Testis (tissue), 3 donors: ENCODE results near the gene PPT2. TPM values are rescaled to one million over a fixed set of nuclear protein-coding genes. Genes with fewer than 3 reads are reported as not detected.
A peak's percentile ranks its signal among the peaks of the same experiment; 100 is the strongest.

Experiments
- DNase-seq: peaks from one replicate; pipeline ENCODE4 v3.0.0-alpha.2; 2019
- H3K27ac ChIP-seq, 2 donors: fragments of 200-600 bp; sonication (generic); one replicate each; pipeline ENCODE4 v1.5.1; 2019
- H3K27me3 ChIP-seq: fragments of 200-600 bp; sonication (generic); one replicate; pipeline ENCODE4 v1.5.1; 2019
- H3K36me3 ChIP-seq: fragments of 200-600 bp; sonication (generic); one replicate; pipeline ENCODE4 v1.5.1; 2017; ENCODE audit warnings: low read depth; ENCODE audit errors: missing control alignments
- H3K4me1 ChIP-seq: fragments of 200-600 bp; sonication (generic); one replicate; pipeline ENCODE4 v1.5.1; 2019
- H3K4me3 ChIP-seq, 2 donors: fragments of 200-600 bp; sonication (generic); one replicate each; pipeline ENCODE4 v1.5.1; 2017 to 2019
- H3K9me3 ChIP-seq: fragments of 200-600 bp; sonication (generic); one replicate; pipeline ENCODE4 v1.5.1; 2017
- CTCF ChIP-seq, 3 experiments: fragments of 450-650 bp in 2 of 3; fragments of 200-600 bp in 1 of 3; sonication (generic) in 1 of 3; IDR thresholded peaks; one replicate each; pipeline ENCODE4 v1.5.1; 2016 to 2019; ENCODE audit warnings: antibody characterized with exemption in 3 of 3, mild to moderate bottlenecking in 2 of 3, moderate library complexity in 1 of 3
- POLR2A ChIP-seq: fragments of 450-650 bp; IDR thresholded peaks from one replicate; pipeline ENCODE4 v1.6.1; 2017; ENCODE audit warnings: antibody characterized with exemption, mild to moderate bottlenecking, moderate library complexity
- WGBS, 2 donors: methylation state at CpG; one replicate each; pipeline ENCODE4 v1.1.5; 2018; 5-methylcytosine and 5-hydroxymethylcytosine counted together
- intact Hi-C: fragments of 100-400 bp; cut with DNase I; formaldehyde crosslinking; loops from one replicate; pipeline ENCODE4 v1.15.1; 2023; ENCODE audit warnings: low total_unique reads
- polyA plus RNA-seq: library from polyadenylated mRNA; stranded (reverse); fragments of 350-450 nt; fragmentation: Illumina TruSeq; extraction: RNeasy Lipid Tissue Mini Kit (QIAGEN cat#74804); gene quantifications from one replicate; pipeline ENCODE4 v1.2.3, GENCODE V29; 2014; ENCODE audit warnings: low read depth, low replicate concordance; ENCODE audit not compliant: insufficient read depth
- total RNA-seq, 2 donors: library from RNA; depleted of rRNA; stranded (reverse); fragments of >200 nt; gene quantifications; one replicate each; pipeline ENCODE4 v1.2.3, GENCODE V29; 2016

PPT2 gene
- total and polyA plus RNA-seq, 3 donors from 2014 or later = 18.9 to 92.8 (median 33.9) TPM

- 89 to 94% methylated on average over 7 of the region's 7 CpGs for WGBS, 2 donors
- no peaks in the 10 kb centered on the region for H3K36me3 ChIP-seq
- H3K4me1 ChIP-seq = peaks cover 23% of the 10 kb centered on the region
- DNase-seq = no peak
- H3K27ac ChIP-seq = no peak overlapping the region
- intact Hi-C loops = no loop called here
- peak in 2 of 3 experiments; percentile 10 to 46 for TF ChIP-seq CTCF (IDR thresholded peaks at IDR 0.05)
- TF ChIP-seq POLR2A = no peak
- no peaks in the 10 kb centered on the region for H3K27me3 ChIP-seq
- H3K9me3 ChIP-seq = no peaks in the 10 kb centered on the region
- H3K4me3 ChIP-seq = no peak overlapping the region
Observed at GRCh38 chr6:32116674-32117073, 37.3 kb upstream of the PPT2 start.

DNA sequence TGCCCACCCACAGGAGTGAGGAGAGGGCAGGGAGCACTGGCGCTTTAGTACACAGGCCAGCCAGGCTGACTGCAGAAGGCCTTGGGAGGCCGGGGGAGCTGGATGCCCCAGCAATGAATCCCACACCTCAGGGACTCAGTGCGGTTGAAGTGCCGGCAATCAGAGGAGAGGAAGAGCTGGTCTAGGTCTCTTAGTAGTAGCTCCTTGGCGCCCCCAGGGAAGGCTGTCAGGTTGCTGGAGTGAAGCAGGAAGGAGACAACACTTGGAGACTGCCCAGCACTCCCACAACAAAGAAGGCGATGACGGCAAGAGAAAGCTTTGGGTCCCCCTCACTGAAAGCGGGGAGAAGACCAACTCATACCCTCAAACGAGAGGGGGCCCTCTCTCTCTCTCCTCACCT is 36.5 kb upstream of the PPT2 start:
- DNase-seq = no peak
- no peak overlapping the region for H3K4me3 ChIP-seq
- TF ChIP-seq CTCF (IDR thresholded peaks at IDR 0.05) = no peak
- no peak for TF ChIP-seq POLR2A
- intact Hi-C loops = no loop called here
- H3K9me3 ChIP-seq = no peaks in the 10 kb centered on the region
- H3K4me1 ChIP-seq = peaks cover 15% of the 10 kb centered on the region
- H3K27ac ChIP-seq = no peak overlapping the region
- H3K27me3 ChIP-seq = no peaks in the 10 kb centered on the region
- WGBS, 2 donors = 77 to 82% methylated on average over 5 to 9 of the region's 9 CpGs
- no peaks in the 10 kb centered on the region for H3K36me3 ChIP-seq

DNA sequence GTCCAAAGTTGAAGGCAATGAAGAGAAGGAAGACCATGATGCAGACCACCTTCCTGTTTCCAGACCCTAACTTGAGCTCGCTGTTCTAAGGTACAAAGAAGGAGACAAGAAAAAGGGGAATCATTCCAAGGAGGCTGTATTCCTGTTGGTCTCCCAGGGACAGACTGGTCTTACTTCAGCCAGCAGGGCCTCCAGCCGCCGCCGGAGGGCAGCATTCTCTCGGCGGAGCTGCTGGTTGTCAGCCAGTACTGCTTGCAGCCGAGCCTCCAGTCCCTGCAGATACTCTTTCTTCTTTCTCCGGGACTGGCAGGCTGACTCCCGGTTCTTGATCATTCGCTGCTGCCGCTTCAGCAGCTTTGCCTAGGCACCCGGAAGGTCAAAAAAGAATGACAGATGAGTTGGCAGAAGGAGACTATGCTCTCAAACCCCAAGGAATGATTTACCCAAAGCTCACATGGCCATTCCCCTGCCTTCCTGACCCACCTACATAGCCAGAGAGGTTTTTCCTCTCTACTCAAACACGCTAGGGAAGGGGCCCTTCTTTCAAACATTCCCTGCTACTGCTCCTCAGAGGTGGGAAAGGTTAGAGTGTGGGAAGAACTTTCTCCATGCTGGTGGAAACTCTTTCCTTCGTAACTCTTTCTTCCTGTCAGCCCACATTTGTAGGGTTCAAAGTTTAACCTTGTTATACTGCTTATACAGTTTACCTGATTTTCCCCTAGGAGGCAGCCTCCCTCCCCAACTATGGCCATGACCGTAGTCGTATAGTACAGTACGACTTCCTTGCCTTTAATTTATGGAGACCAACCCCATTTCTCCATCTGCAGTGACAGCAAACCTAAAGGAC is 34.9 kb upstream of the PPT2 start:
- intact Hi-C loops = no loop called here

GRCh38 chr6:32120573-32121059 is 33.3 kb upstream of the PPT2 start:
- H3K4me1 ChIP-seq = no peaks in the 10 kb centered on the region
- no peak for DNase-seq
- H3K9me3 ChIP-seq = no peaks in the 10 kb centered on the region
- no peaks in the 10 kb centered on the region for H3K36me3 ChIP-seq
- no peaks in the 10 kb centered on the region for H3K27me3 ChIP-seq
- WGBS, 2 donors = 93 to 96% methylated on average over 11 to 12 of the region's 12 CpGs
- intact Hi-C loops = loop anchor here (10.0 kb wide), 1 partner anchor 166 kb away; the partner anchor contains the start of genes NELFE and SKIC2
- no peak overlapping the region for H3K27ac ChIP-seq
- TF ChIP-seq CTCF (IDR thresholded peaks at IDR 0.05) (no peak), POLR2A (no peak)
- H3K4me3 ChIP-seq = no peak overlapping the region

More for the DNA sequence above, 34.9 kb upstream of the PPT2 start:
- TF ChIP-seq POLR2A = no peak
- peak; percentile 83 to 94 (median 90) for TF ChIP-seq CTCF (IDR thresholded peaks at IDR 0.05)
- Histone ChIP-seq H3K9me3 (no peaks in the 10 kb centered on the region), H3K27ac (peak overlapping the region in 1 of 2 donors; percentile 60), H3K36me3 (no peaks in the 10 kb centered on the region), H3K27me3 (no peaks in the 10 kb centered on the region), H3K4me1 (peaks cover 3% of the 10 kb centered on the region), H3K4me3 (no peak overlapping the region)
- 31 to 42% methylated on average over 17 of the region's 17 CpGs for WGBS, 2 donors
- DNase-seq = peak; percentile 92
